B cell (primary cell): ENCODE measurements around the gene BEX4. TPM values are rescaled to one million over a fixed set of nuclear protein-coding genes. Genes with fewer than 3 reads are reported as not detected.
A peak's percentile ranks its signal among the peaks of the same experiment; 100 is the strongest.

ENCODE experiments used
- ATAC-seq: fragments of 200-7000 bp; cut with Tn5 transposase; one replicate; pipeline ENCODE4 v1.10.0; 2021; ENCODE audit warnings: low read depth, mild to moderate bottlenecking, moderate number of reproducible peaks, moderate library complexity
- CTCF ChIA-PET: fragments of 350-600 bp; sonication (Branson Sonifier 250); formaldehyde crosslinking; loops from one replicate; lab custom pipeline; 2021; ENCODE audit warnings: antibody characterized with exemption, inconsistent platforms; lab: Charles Lee
- POLR2A ChIA-PET: fragments of 350-600 bp; sonication (Branson Sonifier 250); formaldehyde crosslinking; loops from one replicate; lab custom pipeline; 2021; ENCODE audit warnings: antibody characterized with exemption; lab: Charles Lee
- DNase-seq: peaks from one replicate; pipeline ENCODE4 v3.0.0; 2013
- H2AFZ ChIP-seq: 2 replicates; pipeline ENCODE4 v1.6.1; 2012; ENCODE audit warnings: mild to moderate bottlenecking, low read depth, low read length; ENCODE audit not compliant: insufficient read depth, poor library complexity, severe bottlenecking
- H3K27ac ChIP-seq, 2 donors: 1 replicate in 1 of 2; 2 replicates in 1 of 2; pipeline ENCODE4 v1.5.1; 2012 to 2013; ENCODE audit warnings: low read length in 2 of 2, mild to moderate bottlenecking in 2 of 2, moderate library complexity in 1 of 2
- H3K27me3 ChIP-seq, 4 experiments: fragments of 200-600 bp in 1 of 4; sonication (generic) in 1 of 4; replicated peaks in 1 of 4; 1 replicate in 2 of 4; 2 replicates in 2 of 4; pipeline versions ENCODE4 v1.6.1 to v1.7.0; 2013 to 2016; ENCODE audit warnings: low read length in 3 of 4, mild to moderate bottlenecking in 2 of 4, mixed read lengths in 1 of 4, moderate library complexity in 1 of 4; ENCODE audit not compliant: insufficient read depth in 4 of 4, control insufficient read depth in 3 of 4; ENCODE audit errors: control extremely low read depth in 1 of 4
- H3K36me3 ChIP-seq, 2 experiments: replicated peaks in 1 of 2; 1 replicate in 1 of 2; 2 replicates in 1 of 2; pipeline versions ENCODE4 v1.6.1 to v1.7.1; 2013; ENCODE audit warnings: low read length in 1 of 2; ENCODE audit not compliant: insufficient read depth in 2 of 2, control insufficient read depth in 1 of 2; ENCODE audit errors: control extremely low read depth in 1 of 2, extremely low read depth in 1 of 2
- H3K4me1 ChIP-seq, 2 donors: fragments of 200-600 bp in 1 of 2; sonication (generic) in 1 of 2; 1 replicate in 1 of 2; 2 replicates in 1 of 2; pipeline versions ENCODE4 v1.5.1 to v1.6.1; 2013 to 2017; ENCODE audit warnings: low read length in 2 of 2; ENCODE audit not compliant: control insufficient read depth in 2 of 2, insufficient read depth in 2 of 2
- H3K4me2 ChIP-seq: replicated peaks from 2 replicates; pipeline ENCODE3; 2012; ENCODE audit warnings: mild to moderate bottlenecking, low read depth, low read length; ENCODE audit not compliant: poor library complexity, severe bottlenecking
- H3K4me3 ChIP-seq, 5 experiments: fragments of 200-600 bp in 1 of 5; sonication (generic) in 1 of 5; 1 replicate in 3 of 5; 2 replicates in 2 of 5; pipeline versions ENCODE4 v1.5.1 to v1.7.0; 2011 to 2016; ENCODE audit warnings: low read length in 4 of 5, mild to moderate bottlenecking in 4 of 5, low read depth in 2 of 5, control low read depth in 1 of 5, moderate library complexity in 1 of 5; ENCODE audit not compliant: insufficient read depth in 1 of 5; ENCODE audit errors: control extremely low read depth in 1 of 5, extremely low read depth in 1 of 5
- H3K79me2 ChIP-seq: fragments of 200-600 bp; sonication (generic); one replicate; pipeline ENCODE4 v1.6.0; 2016; ENCODE audit warnings: low read length; ENCODE audit not compliant: control insufficient read depth, insufficient read depth
- H3K9ac ChIP-seq: fragments of 200-600 bp; sonication (generic); 2 replicates; pipeline ENCODE4 v1.6.1; 2017; ENCODE audit warnings: mild to moderate bottlenecking, low read length, moderate library complexity
- H3K9me3 ChIP-seq, 3 donors: one replicate each; pipeline versions ENCODE4 v1.6.1 to v1.7.1; 2013; ENCODE audit warnings: low read length in 2 of 3; ENCODE audit not compliant: control insufficient read depth in 2 of 3, insufficient read depth in 1 of 3; ENCODE audit errors: control extremely low read depth in 1 of 3
- H4K20me1 ChIP-seq: 2 replicates; pipeline ENCODE4 v1.6.0; 2012; ENCODE audit warnings: mild to moderate bottlenecking, low read length; ENCODE audit not compliant: insufficient read depth, control insufficient read depth, poor library complexity, severe bottlenecking
- H3K27ac Mint-ChIP-seq: one replicate; pipeline ENCODE4 v1.8.0; 2021; ENCODE audit warnings: mixed read lengths
- H3K27me3 Mint-ChIP-seq: one replicate; pipeline ENCODE4 v1.8.0; 2021; ENCODE audit warnings: mixed read lengths
- H3K4me1 Mint-ChIP-seq: one replicate; pipeline ENCODE4 v1.8.0; 2021; ENCODE audit warnings: mixed read lengths
- H3K4me3 Mint-ChIP-seq: one replicate; pipeline ENCODE4 v1.8.0; 2021; ENCODE audit warnings: mixed read lengths
- H3K9me3 Mint-ChIP-seq: one replicate; pipeline ENCODE4 v1.8.0; 2022; ENCODE audit warnings: mixed read lengths; ENCODE audit not compliant: insufficient read depth
- CTCF ChIP-seq: fragments of 200-600 bp; IDR thresholded peaks from one replicate; pipeline ENCODE4 v1.8.0; 2022; ENCODE audit warnings: antibody characterized with exemption, mild to moderate bottlenecking
- EZH2 ChIP-seq: IDR thresholded peaks from 2 replicates; pipeline ENCODE4 v1.6.1; 2012; ENCODE audit warnings: borderline replicate concordance, low read depth, mild to moderate bottlenecking, moderate library complexity, low read length; ENCODE audit not compliant: insufficient read depth, poor library complexity, severe bottlenecking
- WGBS: methylation state at CpG from one replicate; pipeline ENCODE4 v1.1.5; 2013; ENCODE audit warnings: missing lambda C conversion rate; ENCODE audit not compliant: insufficient coverage; 5-methylcytosine and 5-hydroxymethylcytosine counted together
- intact Hi-C: fragments of 100-400 bp; cut with micrococcal nuclease; formaldehyde crosslinking; loops from one replicate; pipeline ENCODE4 v1.10.0; 2022
- polyA plus RNA-seq: library from polyadenylated mRNA; depleted of rRNA; stranded (reverse); fragments of >200 nt; gene quantifications from 2 replicates; pipeline ENCODE4 v1.2.3, GENCODE V29; 2012
- total RNA-seq, 2 donors: library from RNA; stranded (reverse); fragments of 120-200 nt in 1 of 2; gene quantifications; 1 replicate in 1 of 2; 2 replicates in 1 of 2; pipeline versions ENCODE4 v1.2.3 to v1.2.4, GENCODE V29; 2013 to 2022

The BEX4 gene
- total and polyA plus RNA-seq, 2 donors (not counting 1 experiment from before 2014, with no cell fraction given) = 19.8 to 32.1 TPM

- Mint-ChIP-seq H3K4me3 (peak overlapping the region; percentile 95), H3K27me3 (no peaks in the 10 kb centered on the region), H3K9me3 (no peaks in the 10 kb centered on the region), H3K4me1 (peaks cover 18% of the 10 kb centered on the region), H3K27ac (peak overlapping the region; percentile 83)
- Histone ChIP-seq H3K4me1 (peaks cover 3 to 14% of the 10 kb centered on the region in 2 donors), H3K27ac (peak overlapping the region; percentile 43 to 61), H3K36me3 (no peaks in the 10 kb centered on the region), H3K9me3 (no peaks in the 10 kb centered on the region), H3K4me3 (peak overlapping the region; percentile 60 to 73 (median 72)), H3K79me2 (peaks cover 4% of the 10 kb centered on the region), H3K9ac (peak overlapping the region; percentile 64), H3K4me2 (peak overlapping the region; percentile 64), H3K27me3 (no peaks in the 10 kb centered on the region), H2AFZ (peak overlapping the region; percentile 82), H4K20me1 (no peaks in the 10 kb centered on the region)
- peak; percentile 20 for DNase-seq
- WGBS = 0% methylated on average over 7 of the region's 22 CpGs
- TF ChIP-seq EZH2 = no peak
- no peak for TF ChIP-seq CTCF
- intact Hi-C loops = loop anchor here (2.0 kb wide), 2 partner anchors 39 to 57 kb away; partner anchors contain the start of genes BEX2 and BEX4
- ChIA-PET CTCF (no interaction called here), POLR2A (interaction anchor here (0.9 kb wide), 1 partner anchor 39 kb away, joined by 4 read pairs; the partner anchor contains the start of gene BEX4)
- ATAC-seq = peak; percentile 46
These were observed 39.4 kb downstream of the BEX4 start for GRCh38 chrX:103254171-103254824.

DNA sequence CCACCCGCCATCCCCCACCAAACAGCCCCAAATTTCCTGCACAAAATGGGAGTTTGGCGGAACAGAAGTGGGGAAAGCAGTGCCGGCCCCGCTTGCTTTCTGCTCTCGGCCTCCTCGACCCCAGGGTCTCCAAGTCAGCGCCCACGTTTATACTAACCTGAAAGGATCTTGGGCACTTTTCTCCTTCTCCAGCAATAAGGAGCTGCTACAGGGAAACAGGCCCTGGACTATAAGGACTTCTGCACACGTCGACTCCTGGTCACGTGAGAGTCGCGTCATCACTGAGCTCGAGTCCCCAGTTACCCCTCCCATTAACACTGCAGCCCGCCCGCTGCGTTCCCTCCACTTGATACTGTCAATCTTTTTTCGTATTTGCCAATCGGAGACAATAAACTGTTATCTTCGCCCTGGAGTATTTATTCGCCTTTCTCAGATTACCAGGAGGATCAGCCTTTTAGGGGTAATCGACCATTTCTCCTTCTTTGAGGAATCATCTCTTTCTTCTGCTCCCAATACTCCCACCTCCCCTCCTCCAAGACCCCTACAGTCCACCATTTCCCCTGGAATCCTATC is 40.1 kb downstream of the BEX4 start, which contains the start of gene TCEAL8:
TSS of gene TCEAL8 (minus strand) at position 235 of the 573 bp plus-strand sequence. CDS start 1,176 bp downstream, outside the sequence.
- Mint-ChIP-seq H3K27me3 (no peaks in the 10 kb centered on the region), H3K4me1 (peaks cover 18% of the 10 kb centered on the region), H3K4me3 (peak within 1 kb of the TSS; percentile 95), H3K27ac (peak within 1 kb of the TSS; percentile 83), H3K9me3 (no peaks in the 10 kb centered on the region)
- H3K9me3 ChIP-seq = no peaks in the 10 kb centered on the region
- peak within 1 kb of the TSS; percentile 64 for H3K4me2 ChIP-seq
- WGBS = 0% methylated on average over 18 of the region's 22 CpGs
- H3K27me3 ChIP-seq = no peaks in the 10 kb centered on the region
- H3K79me2 ChIP-seq = peaks cover 4% of the 10 kb centered on the region
- intact Hi-C loops = loop anchor here (2.0 kb wide), 2 partner anchors 40 to 56 kb away; partner anchors contain the start of genes BEX2 and BEX4
- peak; percentile 88 for ATAC-seq
- no peaks in the 10 kb centered on the region for H4K20me1 ChIP-seq
- peaks cover 3 to 14% of the 10 kb centered on the region in 2 donors for H3K4me1 ChIP-seq
- peak within 1 kb of the TSS; percentile 82 for H2AFZ ChIP-seq
- peak within 1 kb of the TSS; percentile 64 for H3K9ac ChIP-seq
- H3K4me3 ChIP-seq = peak within 1 kb of the TSS; percentile 60 to 73 (median 72)
- H3K27ac ChIP-seq = peak within 1 kb of the TSS; percentile 43 to 61
- TF ChIP-seq CTCF = no peak
- no peak for TF ChIP-seq EZH2
- CTCF ChIA-PET = no interaction called here
- peak; percentile 68 for DNase-seq
- POLR2A ChIA-PET = interaction anchor here (0.9 kb wide), 1 partner anchor 40 kb away, joined by 4 read pairs; the partner anchor contains the start of gene BEX4
- no peaks in the 10 kb centered on the region for H3K36me3 ChIP-seq
